ENCODE data around the gene EFCAB8. TPM values are rescaled to one million over a fixed set of nuclear protein-coding genes. Genes with fewer than 3 reads are reported as not detected.
"Not testable (repeated sequence)": the region's sequence is repeated elsewhere in the genome, so short reads cannot be mapped to it uniquely, and the experiment has no call there.

Gene EFCAB8
- total RNA-seq, 1 experiment from 2014 or later: not detected

- Histone ChIP-seq H3K27ac (no peak overlapping the region), H3K9me2 (ENCODE audit: insufficient read depth) (no peaks in the 10 kb centered on the region), H3K79me2 (ENCODE audit: low read depth) (no peaks in the 10 kb centered on the region), H3K4me2 (no peak overlapping the region), H3K4me1 (replicated peaks; ENCODE audit: insufficient read depth) (no peaks in the 10 kb centered on the region), H3K9me3 (ENCODE audit: insufficient read depth, low read depth) (no peaks in the 10 kb centered on the region), H3F3A (ENCODE audit: insufficient read depth, low read depth) (no peaks in the 10 kb centered on the region; the same call in 1 of the 2 replicates), H3K27me3 (ENCODE audit: insufficient read depth, low read depth) (no peaks in the 10 kb centered on the region), H3K4me3 (no peak overlapping the region), H2AFZ (no peak overlapping the region), H3K36me3 (ENCODE audit: low read depth) (no peaks in the 10 kb centered on the region), H4K20me1 (ENCODE audit: insufficient read depth) (0 out of 2 replicates have a peak, but pooled peaks cover 4% of the 10 kb centered on the region)
- no peak for TF ChIP-seq EZH2 (IDR thresholded peaks at IDR 0.05; ENCODE audit: low read depth)
- CTCF ChIA-PET: no interaction called here
- intact Hi-C loops (cut with micrococcal nuclease; ENCODE audit: unreplicated experiment): no loop called here
- BruUV-seq (replicated peaks): no TSS peak
- POLR2A ChIA-PET (ENCODE audit: unreplicated experiment): no interaction called here
- no peak for DNase-seq
Observed at GRCh38 chr20:32858189-32858588, 534 bp upstream of the EFCAB8 start.

- no peaks in the 10 kb centered on the region for H3K4me1 ChIP-seq (replicated peaks; ENCODE audit: insufficient read depth)
- no TSS peak for BruUV-seq (replicated peaks)
- H4K20me1 ChIP-seq (ENCODE audit: insufficient read depth): no peaks in the 10 kb centered on the region
- no peaks in the 10 kb centered on the region for H3K9me2 ChIP-seq (ENCODE audit: insufficient read depth)
- no peak overlapping the region for H3K4me2 ChIP-seq
- DNase-seq: no peak
- no peaks in the 10 kb centered on the region for H3K9me3 ChIP-seq (ENCODE audit: insufficient read depth, low read depth)
- intact Hi-C loops (cut with micrococcal nuclease; ENCODE audit: unreplicated experiment): no loop called here
- TF ChIP-seq EZH2 (IDR thresholded peaks at IDR 0.05; ENCODE audit: low read depth) (no peak), CTCF (conservative IDR thresholded peaks at IDR 0.05) (no peak)
- ChIA-PET CTCF (no interaction called here), POLR2A (ENCODE audit: unreplicated experiment) (no interaction called here)
- H3K79me2 ChIP-seq (ENCODE audit: low read depth): no peaks in the 10 kb centered on the region
- H3K4me3 ChIP-seq: no peak overlapping the region
- H3F3A ChIP-seq (ENCODE audit: insufficient read depth, low read depth): no peaks in the 10 kb centered on the region; the same call in 1 of the 2 replicates
- H2AFZ ChIP-seq: no peak overlapping the region
- no peaks in the 10 kb centered on the region for H3K36me3 ChIP-seq (ENCODE audit: low read depth)
- H3K27me3 ChIP-seq (ENCODE audit: insufficient read depth, low read depth): no peaks in the 10 kb centered on the region; the same call in 1 of the 2 replicates
- H3K27ac ChIP-seq: no peak overlapping the region
Observed at GRCh38 chr20:32861446-32861845, 2.7 kb downstream of the EFCAB8 start.

DNA sequence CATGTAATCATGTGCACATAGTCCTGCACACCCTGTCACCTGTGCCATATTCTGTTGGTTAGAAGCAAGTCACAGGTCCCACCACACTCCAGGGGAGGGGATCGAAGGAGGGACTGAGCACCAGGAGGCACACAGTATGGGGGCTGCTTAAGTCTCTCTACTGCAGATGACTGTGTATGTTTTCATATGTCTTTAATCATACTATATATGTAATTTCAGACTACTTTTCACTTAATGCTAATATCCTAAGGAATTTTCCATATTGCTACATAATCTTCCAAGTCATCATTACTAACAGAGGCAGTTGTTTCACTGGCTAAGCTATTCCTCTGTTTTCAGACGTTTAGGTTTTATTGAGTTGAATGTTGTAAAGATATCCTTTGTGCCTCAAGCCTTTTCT, 10.8 kb downstream of the EFCAB8 start:
- CTCF ChIA-PET: no interaction called here
- Histone ChIP-seq H3K27me3 (ENCODE audit: insufficient read depth, low read depth) (peaks cover 18% of the 10 kb centered on the region), H3F3A (ENCODE audit: insufficient read depth, low read depth) (no peaks in the 10 kb centered on the region), H3K27ac (no peak overlapping the region), H3K36me3 (ENCODE audit: low read depth) (no peaks in the 10 kb centered on the region), H2AFZ (no peak overlapping the region), H4K20me1 (ENCODE audit: insufficient read depth) (no peaks in the 10 kb centered on the region), H3K4me1 (replicated peaks; ENCODE audit: insufficient read depth) (no peaks in the 10 kb centered on the region), H3K4me2 (no peak overlapping the region), H3K4me3 (no peak overlapping the region), H3K9me3 (ENCODE audit: insufficient read depth, low read depth) (no peaks in the 10 kb centered on the region), H3K79me2 (ENCODE audit: low read depth) (no peaks in the 10 kb centered on the region), H3K9me2 (ENCODE audit: insufficient read depth) (no peaks in the 10 kb centered on the region)
- no TSS peak for BruUV-seq (replicated peaks)
- no peak for TF ChIP-seq CTCF (conservative IDR thresholded peaks at IDR 0.05)
- no peak for TF ChIP-seq EZH2 (IDR thresholded peaks at IDR 0.05; ENCODE audit: low read depth)
- DNase-seq: no peak
- POLR2A ChIA-PET (ENCODE audit: unreplicated experiment): no interaction called here
- intact Hi-C loops (cut with micrococcal nuclease; ENCODE audit: unreplicated experiment): no loop called here

DNA sequence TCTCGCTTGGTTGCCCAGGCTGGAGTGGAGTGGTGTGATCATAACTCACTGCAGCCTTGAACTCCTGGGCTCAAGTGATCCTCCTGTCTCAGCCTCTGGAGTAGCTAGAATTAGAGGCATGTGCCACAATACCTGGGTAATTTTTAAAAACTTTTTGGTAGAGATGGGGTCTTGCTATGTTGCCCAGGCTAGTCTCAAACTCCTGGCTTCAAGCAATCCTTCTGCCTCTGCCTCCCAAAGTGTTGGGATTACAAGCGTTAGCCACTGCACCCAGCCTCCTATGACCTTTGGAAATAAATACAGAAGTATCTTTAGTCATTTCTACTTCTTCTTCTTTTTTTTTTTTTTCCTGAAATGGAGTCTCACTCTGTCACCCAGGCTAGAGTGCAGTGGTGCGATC, 11.8 kb downstream of the EFCAB8 start:
- H3K36me3 ChIP-seq (ENCODE audit: low read depth); intact Hi-C loops (cut with micrococcal nuclease; ENCODE audit: unreplicated experiment); H4K20me1 ChIP-seq (ENCODE audit: insufficient read depth); H3K9me2 ChIP-seq (ENCODE audit: insufficient read depth); H3K27ac ChIP-seq; H3K9me3 ChIP-seq (ENCODE audit: insufficient read depth, low read depth); H3K4me3 ChIP-seq; DNase-seq; H2AFZ ChIP-seq; H3K79me2 ChIP-seq (ENCODE audit: low read depth); POLR2A ChIA-PET (ENCODE audit: unreplicated experiment); H3F3A ChIP-seq (ENCODE audit: insufficient read depth, low read depth); H3K4me1 ChIP-seq (replicated peaks; ENCODE audit: insufficient read depth); CTCF ChIA-PET; H3K4me2 ChIP-seq; BruUV-seq (replicated peaks): not testable (repeated sequence)
- peaks cover 25% of the 10 kb centered on the region for H3K27me3 ChIP-seq (ENCODE audit: insufficient read depth, low read depth)
